ENCODE measurements around the gene RBM42.

RBM42 gene

DNA sequence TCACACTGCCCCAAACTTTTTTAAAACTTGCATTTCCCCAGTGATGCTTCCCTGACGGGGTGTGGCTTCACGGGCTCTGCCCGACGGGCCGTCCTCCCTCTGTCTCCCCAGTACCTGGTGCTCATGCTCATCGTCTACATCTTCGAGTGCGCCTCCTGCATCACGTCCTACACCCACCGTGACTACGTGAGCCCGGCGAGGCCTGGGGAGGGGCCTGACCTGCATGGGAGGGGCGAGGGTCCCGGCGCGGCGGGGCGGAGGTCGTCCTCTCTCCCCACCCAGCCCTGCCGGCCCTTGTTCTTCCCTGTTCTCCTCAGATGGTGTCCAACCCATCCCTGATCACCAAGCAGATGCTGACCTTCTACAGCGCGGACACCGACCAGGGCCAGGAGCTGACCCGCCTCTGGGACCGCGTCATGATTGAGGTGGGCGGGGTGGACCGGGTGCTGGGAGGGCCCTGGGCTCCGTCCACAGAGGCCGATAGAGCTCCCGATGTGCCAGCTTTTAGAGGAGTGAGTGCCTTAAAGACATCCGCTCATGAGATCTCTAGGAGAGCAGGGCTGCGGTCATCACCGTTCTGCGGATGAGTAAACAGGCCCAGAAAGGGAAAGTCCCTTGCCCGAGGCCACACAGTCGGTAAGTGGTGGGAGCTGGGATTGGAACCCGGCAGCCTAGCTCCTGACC, 44.4 kb downstream of the RBM42 start:
- TF ChIP-seq SIN3A (IDR thresholded peaks at IDR 0.05; ENCODE audit: borderline replicate concordance, insufficient read depth, low read length) (no peak), FOXP2 (optimal IDR thresholded peaks at IDR 0.05; ENCODE audit: borderline replicate concordance, extremely low read depth, extremely low read length, insufficient read depth) (no peak), TAF1 (IDR thresholded peaks at IDR 0.05; ENCODE audit: borderline replicate concordance, insufficient read depth, low read length) (no peak), POLR2AphosphoS5 (IDR thresholded peaks at IDR 0.05; ENCODE audit: low read depth, low read length) (no peak)
- TF ChIP-seq, protein P1, sequence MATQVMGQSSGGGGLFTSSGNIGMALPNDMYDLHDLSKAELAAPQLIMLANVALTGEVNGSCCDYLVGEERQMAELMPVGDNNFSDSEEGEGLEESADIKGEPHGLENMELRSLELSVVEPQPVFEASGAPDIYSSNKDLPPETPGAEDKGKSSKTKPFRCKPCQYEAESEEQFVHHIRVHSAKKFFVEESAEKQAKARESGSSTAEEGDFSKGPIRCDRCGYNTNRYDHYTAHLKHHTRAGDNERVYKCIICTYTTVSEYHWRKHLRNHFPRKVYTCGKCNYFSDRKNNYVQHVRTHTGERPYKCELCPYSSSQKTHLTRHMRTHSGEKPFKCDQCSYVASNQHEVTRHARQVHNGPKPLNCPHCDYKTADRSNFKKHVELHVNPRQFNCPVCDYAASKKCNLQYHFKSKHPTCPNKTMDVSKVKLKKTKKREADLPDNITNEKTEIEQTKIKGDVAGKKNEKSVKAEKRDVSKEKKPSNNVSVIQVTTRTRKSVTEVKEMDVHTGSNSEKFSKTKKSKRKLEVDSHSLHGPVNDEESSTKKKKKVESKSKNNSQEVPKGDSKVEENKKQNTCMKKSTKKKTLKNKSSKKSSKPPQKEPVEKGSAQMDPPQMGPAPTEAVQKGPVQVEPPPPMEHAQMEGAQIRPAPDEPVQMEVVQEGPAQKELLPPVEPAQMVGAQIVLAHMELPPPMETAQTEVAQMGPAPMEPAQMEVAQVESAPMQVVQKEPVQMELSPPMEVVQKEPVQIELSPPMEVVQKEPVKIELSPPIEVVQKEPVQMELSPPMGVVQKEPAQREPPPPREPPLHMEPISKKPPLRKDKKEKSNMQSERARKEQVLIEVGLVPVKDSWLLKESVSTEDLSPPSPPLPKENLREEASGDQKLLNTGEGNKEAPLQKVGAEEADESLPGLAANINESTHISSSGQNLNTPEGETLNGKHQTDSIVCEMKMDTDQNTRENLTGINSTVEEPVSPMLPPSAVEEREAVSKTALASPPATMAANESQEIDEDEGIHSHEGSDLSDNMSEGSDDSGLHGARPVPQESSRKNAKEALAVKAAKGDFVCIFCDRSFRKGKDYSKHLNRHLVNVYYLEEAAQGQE (IDR thresholded peaks at IDR 0.05; ENCODE audit: insufficient read depth in 1 of 2, low read depth in 2 of 2, low read length in 2 of 2) = no peak

DNA sequence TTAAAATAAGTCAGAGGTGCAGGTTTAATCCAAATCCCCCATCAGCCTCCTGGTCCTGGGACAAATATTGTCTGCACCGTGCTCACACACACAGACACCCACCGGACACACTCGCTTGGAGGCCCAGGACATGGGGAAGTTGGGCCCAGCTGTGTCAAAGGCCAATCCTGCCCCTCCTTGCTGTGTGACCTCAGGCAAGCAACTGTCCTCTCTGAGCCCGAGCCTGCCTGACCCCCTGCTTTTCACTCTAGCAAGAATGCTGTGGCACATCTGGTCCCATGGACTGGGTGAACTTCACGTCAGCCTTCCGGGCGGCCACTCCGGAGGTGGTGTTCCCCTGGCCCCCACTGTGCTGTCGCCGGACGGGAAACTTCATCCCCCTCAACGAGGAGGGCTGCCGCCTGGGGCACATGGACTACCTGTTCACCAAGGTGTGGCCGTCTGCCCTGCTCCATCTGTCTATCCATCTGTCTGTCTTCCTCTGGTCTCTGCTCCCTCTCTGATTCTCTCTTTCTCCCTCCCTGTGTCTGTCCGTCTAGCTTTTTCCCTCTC, 46.8 kb downstream of the RBM42 start:
- TF ChIP-seq FOXP2 (optimal IDR thresholded peaks at IDR 0.05; ENCODE audit: borderline replicate concordance, extremely low read depth, extremely low read length, insufficient read depth) = no peak
- no peak for TF ChIP-seq POLR2AphosphoS5 (IDR thresholded peaks at IDR 0.05; ENCODE audit: low read depth, low read length)
- TF ChIP-seq, protein P1 (IDR thresholded peaks at IDR 0.05; ENCODE audit: insufficient read depth in 1 of 2, low read depth in 2 of 2, low read length in 2 of 2) = no peak
- TF ChIP-seq TAF1 (IDR thresholded peaks at IDR 0.05; ENCODE audit: borderline replicate concordance, insufficient read depth, low read length) = no peak
- no peak for TF ChIP-seq SIN3A (IDR thresholded peaks at IDR 0.05; ENCODE audit: borderline replicate concordance, insufficient read depth, low read length)
